HepG2 (cell line): ENCODE measurements around the gene ZSCAN31. TPM values are rescaled to one million over a fixed set of nuclear protein-coding genes. Genes with fewer than 3 reads are reported as not detected.

Source experiments
- BCLAF1 ChIP-seq: fragments of 450-650 bp; IDR thresholded peaks from 2 replicates; pipeline ENCODE4 v1.6.1; 2017; ENCODE audit warnings: mild to moderate bottlenecking
- CENPX ChIP-seq: sonication (generic); formaldehyde crosslinking; IDR thresholded peaks from 2 replicates; pipeline ENCODE4 v1.9.0; 2021; ENCODE audit warnings: mild to moderate bottlenecking, missing genetic modification reagents, moderate library complexity
- FIP1L1 ChIP-seq: fragments of 200-400 bp; formaldehyde crosslinking; IDR thresholded peaks from 2 replicates; pipeline ENCODE4 v1.6.1; 2018; ENCODE audit warnings: low read depth, mild to moderate bottlenecking, low read length, moderate library complexity, borderline replicate concordance; ENCODE audit not compliant: insufficient read depth
- HMGA1 ChIP-seq: sonication (generic); formaldehyde crosslinking; conservative IDR thresholded peaks from 2 replicates; pipeline ENCODE4 v1.4.0; 2020; ENCODE audit warnings: missing genetic modification reagents
- KDM5A ChIP-seq: fragments of 200-600 bp; sonication (generic); IDR thresholded peaks from 2 replicates; pipeline ENCODE4 v1.7.0; 2018; ENCODE audit warnings: antibody characterized with exemption, mild to moderate bottlenecking, low read length, borderline replicate concordance
- MATR3 ChIP-seq: sonication (generic); formaldehyde crosslinking; IDR thresholded peaks from 2 replicates; pipeline ENCODE4 v1.4.0; 2020; ENCODE audit warnings: missing genetic modification reagents
- NR2C2 ChIP-seq: sonication (generic); formaldehyde crosslinking; IDR thresholded peaks from 2 replicates; pipeline ENCODE4 v1.4.0; 2020; ENCODE audit warnings: missing genetic modification reagents, mild to moderate bottlenecking, moderate library complexity, borderline replicate concordance
- PHF21A ChIP-seq: sonication (generic); formaldehyde crosslinking; IDR thresholded peaks from 2 replicates; pipeline ENCODE4 v1.5.0; 2020; ENCODE audit warnings: mild to moderate bottlenecking, missing genetic modification reagents
- POLR2A ChIP-seq, 2 experiments: IDR thresholded peaks; 2 replicates each; pipeline ENCODE4 v1.6.1; 2011; ENCODE audit warnings: low read depth in 2 of 2, low read length in 2 of 2, mild to moderate bottlenecking in 1 of 2, moderate library complexity in 1 of 2; ENCODE audit not compliant: insufficient read depth in 1 of 2
- PRDM15 ChIP-seq: sonication (generic); formaldehyde crosslinking; IDR thresholded peaks from 2 replicates; pipeline ENCODE4 v1.4.0; 2020; ENCODE audit warnings: missing genetic modification reagents
- RAD51 ChIP-seq: fragments of 450-650 bp; IDR thresholded peaks from 2 replicates; pipeline ENCODE4 v1.6.1; 2016; ENCODE audit warnings: borderline replicate concordance
- SMC3 ChIP-seq: IDR thresholded peaks from 2 replicates; pipeline ENCODE4 v1.6.1; 2011; ENCODE audit warnings: low read length, improper control_type of control experiment
- STAG1 ChIP-seq: sonication (generic); formaldehyde crosslinking; IDR thresholded peaks from 2 replicates; pipeline ENCODE4 v1.4.0; 2020; ENCODE audit warnings: missing genetic modification reagents
- TRIM24 ChIP-seq: sonication (generic); formaldehyde crosslinking; IDR thresholded peaks from 2 replicates; pipeline ENCODE4 v1.8.0; 2022; ENCODE audit warnings: mild to moderate bottlenecking, missing genetic modification reagents
- ZFP62 ChIP-seq: sonication (generic); formaldehyde crosslinking; IDR thresholded peaks from 2 replicates; pipeline ENCODE4 v1.4.0; 2020; ENCODE audit warnings: missing genetic modification reagents
- ZFYVE20 ChIP-seq: sonication (generic); formaldehyde crosslinking; IDR thresholded peaks from 2 replicates; pipeline ENCODE4 v1.8.0; 2023; ENCODE audit warnings: low read depth, mild to moderate bottlenecking, moderate library complexity, missing genetic modification reagents, borderline replicate concordance
- ZNF317 ChIP-seq: sonication (generic); formaldehyde crosslinking; IDR thresholded peaks from 2 replicates; pipeline ENCODE4 v1.5.0; 2020; ENCODE audit warnings: mild to moderate bottlenecking, missing genetic modification reagents
- ZNF34 ChIP-seq: sonication (generic); formaldehyde crosslinking; IDR thresholded peaks from 2 replicates; pipeline ENCODE4 v1.4.0; 2020; ENCODE audit warnings: mild to moderate bottlenecking, missing genetic modification reagents, borderline replicate concordance
- ZNF446 ChIP-seq: sonication (generic); formaldehyde crosslinking; IDR thresholded peaks from 2 replicates; pipeline ENCODE4 v1.5.0; 2020; ENCODE audit warnings: mild to moderate bottlenecking, missing genetic modification reagents
- ZNF484 ChIP-seq: sonication (generic); formaldehyde crosslinking; IDR thresholded peaks from 2 replicates; pipeline ENCODE4 v1.5.1; 2020; ENCODE audit warnings: mild to moderate bottlenecking, low read depth, missing genetic modification reagents, borderline replicate concordance
- ZNF616 ChIP-seq: sonication (generic); formaldehyde crosslinking; IDR thresholded peaks from 2 replicates; pipeline ENCODE4 v1.5.0; 2020; ENCODE audit warnings: low read depth, mild to moderate bottlenecking, missing genetic modification reagents
- ZNF850 ChIP-seq: sonication (generic); formaldehyde crosslinking; conservative IDR thresholded peaks from 2 replicates; pipeline ENCODE4 v1.9.0; 2021; ENCODE audit warnings: mild to moderate bottlenecking, missing genetic modification reagents
- polyA plus RNA-seq, 8 experiments: library from polyadenylated mRNA; depleted of rRNA in 3 of 8; stranded (reverse) in 7 of 8; unstranded in 1 of 8; fragments of >200 nt; fragmentation: Illumina TruSeq in 4 of 8; extraction: Trizol in 4 of 8; gene quantifications; 2 replicates each; pipeline versions ENCODE4 v1.2.1 to v1.2.3, GENCODE V29; 2011 to 2016; ENCODE audit warnings: low read depth in 4 of 8, missing spikeins in 1 of 8, mixed read lengths in 1 of 8; ENCODE audit not compliant: insufficient read depth in 1 of 8
- total RNA-seq, 5 experiments: library from RNA; depleted of rRNA; stranded (reverse); fragments of >200 nt; fragmentation: Illumina TruSeq; extraction: Trizol; gene quantifications; 2 replicates each; pipeline ENCODE4 v1.2.3, GENCODE V29; 2016; ENCODE audit warnings: low read depth in 1 of 5
- TF ChIP-seq, protein P1 (sequence below): sonication (generic); formaldehyde crosslinking; IDR thresholded peaks from 2 replicates; pipeline ENCODE4 v1.8.0; 2022; ENCODE audit warnings: mild to moderate bottlenecking, missing genetic modification reagents

Gene ZSCAN31
- total and polyA plus RNA-seq, 2 of the 13 experiments (the other 11 are each of a cell fraction or from before 2014, with no cell fraction given) = 5.3 to 6.2 TPM

DNA sequence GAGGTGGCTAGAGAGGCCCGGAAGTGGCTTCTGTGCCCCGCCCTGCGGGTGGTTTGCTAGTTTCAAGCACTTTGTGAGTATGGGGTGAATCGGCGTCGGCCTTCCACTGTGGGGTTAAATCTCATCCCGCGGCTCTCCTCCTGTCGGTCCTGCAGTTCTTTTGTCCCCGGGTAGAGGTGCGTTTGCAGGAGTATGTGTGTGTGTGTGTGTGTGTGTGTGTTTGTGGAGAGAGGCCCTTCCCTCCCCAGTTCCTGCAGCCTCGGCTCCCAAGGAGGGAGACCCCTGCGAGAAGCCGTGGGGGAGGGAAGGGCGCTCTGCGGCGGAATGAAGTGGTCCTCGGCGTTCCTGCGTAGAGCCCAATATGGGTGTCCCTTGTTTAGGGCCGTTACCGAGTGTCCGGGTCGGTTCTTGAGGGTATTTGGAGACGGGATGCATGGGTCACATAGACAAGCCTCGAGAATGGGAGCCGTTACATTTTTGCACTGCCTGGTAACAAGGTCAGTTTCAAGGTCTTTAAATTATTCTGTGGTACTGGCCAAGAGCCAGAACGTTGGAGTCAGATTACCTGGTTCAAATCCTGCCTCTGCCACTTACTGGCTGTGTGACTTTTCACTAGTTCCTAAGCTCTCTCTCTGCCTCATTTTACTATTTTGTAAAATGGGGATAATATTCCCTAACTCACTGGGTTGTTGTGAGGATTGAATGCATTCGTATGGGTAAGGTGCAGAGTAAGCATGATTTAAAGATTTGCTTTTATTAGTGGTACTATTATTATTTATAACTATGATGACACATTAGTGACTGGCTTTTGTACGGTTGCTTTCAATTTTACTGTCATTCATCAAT lies 14.2 kb upstream of the ZSCAN31 start, which contains the start of gene ZKSCAN3 (continued):
- TF ChIP-seq PRDM15 (CRISPR knock-in tag) (no peak), ZNF317 (peak; percentile 75; the same call in 1 of the 2 replicates), SMC3 (no peak; the same call in 1 of the 2 replicates), STAG1 (no peak; the same call in 1 of the 2 replicates), ZFP62 (CRISPR knock-in tag) (no peak), PHF21A (CRISPR knock-in tag) (peak; percentile 89), NR2C2 (CRISPR knock-in tag) (peak; percentile 35; the same call in 1 of the 2 replicates), ZNF446 (no peak), ZNF850 (no peak), MATR3 (no peak), HMGA1 (CRISPR knock-in tag) (no peak), BCLAF1 (no peak), ZNF616 (0 out of 2 replicates have a peak, but pooled peaks have one; percentile 69), CENPX (CRISPR knock-in tag) (no peak), ZFYVE20 (no peak), POLR2A (IDR thresholded peaks at IDR 0.05; ENCODE audit: insufficient read depth in 1 of 2, low read depth in 2 of 2, low read length in 2 of 2) (peak; percentile 81 to 88), FIP1L1 (no peak), ZNF484 (CRISPR knock-in tag) (no peak), TRIM24 (CRISPR knock-in tag) (no peak), KDM5A (peak; percentile 88; the same call in 1 of the 2 replicates), ZNF34 (CRISPR knock-in tag) (peak; percentile 88; the same call in 1 of the 2 replicates), RAD51 (no peak)
- TF ChIP-seq, protein P1, sequence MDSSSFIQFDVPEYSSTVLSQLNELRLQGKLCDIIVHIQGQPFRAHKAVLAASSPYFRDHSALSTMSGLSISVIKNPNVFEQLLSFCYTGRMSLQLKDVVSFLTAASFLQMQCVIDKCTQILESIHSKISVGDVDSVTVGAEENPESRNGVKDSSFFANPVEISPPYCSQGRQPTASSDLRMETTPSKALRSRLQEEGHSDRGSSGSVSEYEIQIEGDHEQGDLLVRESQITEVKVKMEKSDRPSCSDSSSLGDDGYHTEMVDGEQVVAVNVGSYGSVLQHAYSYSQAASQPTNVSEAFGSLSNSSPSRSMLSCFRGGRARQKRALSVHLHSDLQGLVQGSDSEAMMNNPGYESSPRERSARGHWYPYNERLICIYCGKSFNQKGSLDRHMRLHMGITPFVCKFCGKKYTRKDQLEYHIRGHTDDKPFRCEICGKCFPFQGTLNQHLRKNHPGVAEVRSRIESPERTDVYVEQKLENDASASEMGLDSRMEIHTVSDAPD (CRISPR knock-in tag) = no peak
